Activated CD4-positive, alpha-beta T cell treated with anti-CD3 and anti-CD28 coated beads for 36 hours (primary cell): ENCODE results near the gene AMFR. TPM values are rescaled to one million over a fixed set of nuclear protein-coding genes. Genes with fewer than 3 reads are reported as not detected.
"Not testable (repeated sequence)": the region's sequence is repeated elsewhere in the genome, so short reads cannot be mapped to it uniquely, and the experiment has no call there.

Source experiments
- ATAC-seq: fragments of 200-7000 bp; cut with Tn5 transposase; one replicate; pipeline ENCODE4 v1.10.0; 2021; ENCODE audit warnings: mild to moderate bottlenecking, moderate library complexity
- CTCF ChIA-PET: fragments of 350-600 bp; sonication (Branson Sonifier 250); formaldehyde crosslinking; loops from one replicate; lab custom pipeline; 2021; ENCODE audit warnings: antibody characterized with exemption; lab: Charles Lee
- POLR2A ChIA-PET: fragments of 350-600 bp; sonication (Branson Sonifier 250); formaldehyde crosslinking; loops from one replicate; lab custom pipeline; 2021; ENCODE audit warnings: antibody characterized with exemption, inconsistent platforms; lab: Charles Lee
- DNase-seq: peaks from one replicate; pipeline ENCODE4 v3.0.0-alpha.2; 2020
- H3K27ac Mint-ChIP-seq: one replicate; pipeline ENCODE4 v1.8.0; 2021; ENCODE audit warnings: mixed read lengths
- H3K27me3 Mint-ChIP-seq: one replicate; pipeline ENCODE4 v1.8.0; 2021; ENCODE audit warnings: mixed read lengths
- H3K36me3 Mint-ChIP-seq: one replicate; pipeline ENCODE4 v1.8.0; 2021; ENCODE audit warnings: low read depth, mixed read lengths
- H3K4me1 Mint-ChIP-seq: one replicate; pipeline ENCODE4 v1.8.0; 2021; ENCODE audit warnings: mixed read lengths
- H3K4me3 Mint-ChIP-seq: one replicate; pipeline ENCODE4 v1.8.0; 2021; ENCODE audit warnings: mild to moderate bottlenecking, moderate library complexity, mixed read lengths
- H3K9me3 Mint-ChIP-seq: one replicate; pipeline ENCODE4 v1.8.0; 2021; ENCODE audit warnings: low read depth, mixed read lengths
- intact Hi-C, 2 experiments: fragments of 100-400 bp; cut with DNase I in 1 of 2; cut with micrococcal nuclease in 1 of 2; formaldehyde crosslinking; loops; one replicate each; pipeline versions ENCODE4 v1.14.2 to v1.15.1; 2022 to 2024; cut with DNase I, micrococcal nuclease
- total RNA-seq, 2 experiments: library from RNA; stranded (reverse); gene quantifications; one replicate each; pipeline ENCODE4 v1.2.3, GENCODE V29; 2021

AMFR gene
- total RNA-seq, 2 experiments from 2014 or later, result 34.0 to 48.0 TPM

GRCh38 chr16:56399047-56399446 lies 26.3 kb downstream of the AMFR start:
- DNase-seq, result no peak
- H3K27me3 Mint-ChIP-seq, result no peaks in the 10 kb centered on the region
- intact Hi-C loops, result no loop called here
- peaks cover 47% of the 10 kb centered on the region for H3K36me3 Mint-ChIP-seq
- H3K4me1 Mint-ChIP-seq, result no peaks in the 10 kb centered on the region
- POLR2A ChIA-PET, result no interaction called here
- no peak overlapping the region for H3K27ac Mint-ChIP-seq
- H3K4me3 Mint-ChIP-seq, result no peak overlapping the region
- CTCF ChIA-PET, result no interaction called here
- H3K9me3 Mint-ChIP-seq, result no peaks in the 10 kb centered on the region
- no peak for ATAC-seq

DNA sequence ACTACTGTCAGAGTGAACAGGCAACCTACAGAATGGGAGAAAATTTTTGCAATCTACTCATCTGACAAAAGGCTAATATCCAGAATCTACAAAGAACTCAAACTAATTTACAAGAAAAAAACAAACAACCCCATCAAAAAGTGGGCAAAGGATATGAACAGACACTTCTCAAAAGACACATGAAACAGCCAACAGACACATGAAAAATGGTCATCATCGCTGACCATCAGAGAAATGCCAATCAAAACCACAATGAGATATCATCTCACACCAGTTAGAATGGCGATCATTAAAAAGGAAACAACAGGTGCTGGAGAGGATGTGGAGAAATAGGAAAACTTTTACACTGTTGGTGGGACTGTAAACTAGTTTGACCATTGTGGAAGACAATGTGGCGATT lies 28.6 kb downstream of the AMFR start:
- CTCF ChIA-PET, H3K9me3 Mint-ChIP-seq, H3K4me3 Mint-ChIP-seq, H3K4me1 Mint-ChIP-seq, POLR2A ChIA-PET, H3K27ac Mint-ChIP-seq, intact Hi-C loops, ATAC-seq, H3K27me3 Mint-ChIP-seq, DNase-seq: not testable (repeated sequence)
- H3K36me3 Mint-ChIP-seq, result peaks cover 56% of the 10 kb centered on the region

DNA sequence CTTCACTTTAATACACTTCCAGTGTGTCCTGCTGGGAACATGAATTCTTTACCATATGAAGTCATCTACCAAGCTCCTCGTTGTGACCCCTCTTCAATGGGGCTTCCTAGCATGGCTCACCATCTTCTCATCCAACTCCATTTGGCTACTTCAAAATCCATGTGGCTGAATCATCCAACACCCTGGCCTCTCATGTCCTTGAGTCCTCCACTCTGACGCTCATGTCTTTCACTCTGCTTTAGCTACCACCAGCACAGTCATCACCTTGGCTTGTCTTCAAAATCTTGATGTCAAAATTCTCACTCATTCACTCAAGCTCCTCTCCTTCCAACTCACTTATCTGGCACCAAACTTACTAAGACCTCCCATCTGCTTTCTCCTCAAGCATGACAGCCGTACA lies 35.8 kb downstream of the AMFR start:
- no peaks in the 10 kb centered on the region for H3K4me1 Mint-ChIP-seq
- H3K36me3 Mint-ChIP-seq, result peaks cover 66% of the 10 kb centered on the region

GRCh38 chr16:56388209-56388608 lies 37.1 kb downstream of the AMFR start:
- Mint-ChIP-seq H3K4me1 (no peaks in the 10 kb centered on the region), H3K4me3 (no peak overlapping the region), H3K36me3 (peaks cover 72% of the 10 kb centered on the region), H3K27ac (no peak overlapping the region), H3K9me3 (peaks cover 3% of the 10 kb centered on the region), H3K27me3 (no peaks in the 10 kb centered on the region)
- ATAC-seq (no peak), DNase-seq (no peak)
- intact Hi-C loops, result no loop called here
- ChIA-PET POLR2A (no interaction called here), CTCF (interaction anchor here (0.9 to 1.0 kb wide), 2 partner anchors 9 to 69 kb away, joined by 3 read pairs; no protein-coding TSS in a partner anchor)

More for the DNA sequence above, 35.8 kb downstream of the AMFR start:
- ChIA-PET POLR2A (no interaction called here), CTCF (interaction anchor here (1.3 kb wide), 1 partner anchor 12 kb away, joined by 5 read pairs; no protein-coding TSS in a partner anchor)
- Mint-ChIP-seq H3K27me3 (no peaks in the 10 kb centered on the region), H3K4me3 (no peak overlapping the region), H3K9me3 (no peaks in the 10 kb centered on the region), H3K27ac (no peak overlapping the region)
- intact Hi-C loops, result no loop called here
- DNase-seq (no peak), ATAC-seq (no peak)

DNA sequence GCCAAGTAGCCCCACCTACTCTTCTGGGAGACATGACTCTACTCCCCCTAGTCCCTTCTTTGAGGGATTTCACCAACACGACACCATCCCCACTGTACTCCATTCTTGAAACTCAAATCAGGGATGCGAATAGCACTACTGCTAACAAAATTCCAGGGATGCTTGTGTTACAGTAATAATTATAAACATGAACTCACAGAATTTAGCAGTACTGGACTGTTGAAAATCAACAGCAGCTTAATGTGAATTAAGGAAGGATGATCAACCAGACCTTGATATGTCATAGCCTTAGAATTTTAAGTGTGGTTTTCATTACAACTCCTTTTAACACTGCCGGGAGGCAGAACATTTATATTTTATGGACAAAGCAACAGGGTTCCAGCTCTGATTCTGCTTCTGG lies 37.9 kb downstream of the AMFR start:
- H3K27ac Mint-ChIP-seq, result no peak overlapping the region
- CTCF ChIA-PET, result no interaction called here
- POLR2A ChIA-PET, result no interaction called here

GRCh38 chr16:56384074-56384721 lies 41.1 kb downstream of the AMFR start:
- Mint-ChIP-seq H3K27me3 (no peaks in the 10 kb centered on the region), H3K4me3 (no peak overlapping the region), H3K4me1 (no peaks in the 10 kb centered on the region), H3K27ac (no peak overlapping the region), H3K36me3 (peaks cover 78% of the 10 kb centered on the region), H3K9me3 (peaks cover 14% of the 10 kb centered on the region)
- DNase-seq (no peak), ATAC-seq (no peak)
- POLR2A ChIA-PET, result no interaction called here
- CTCF ChIA-PET, result interaction anchor here (1.2 kb wide), 1 partner anchor 17 kb away, joined by 4 read pairs; no protein-coding TSS in a partner anchor
- intact Hi-C loops, result no loop called here

More for the DNA sequence above, 37.9 kb downstream of the AMFR start:
- Mint-ChIP-seq H3K4me1 (no peaks in the 10 kb centered on the region), H3K36me3 (peaks cover 72% of the 10 kb centered on the region), H3K9me3 (peaks cover 6% of the 10 kb centered on the region), H3K4me3 (no peak overlapping the region), H3K27me3 (no peaks in the 10 kb centered on the region)
- no peak for ATAC-seq
- intact Hi-C loops, result no loop called here
- DNase-seq, result no peak

DNA sequence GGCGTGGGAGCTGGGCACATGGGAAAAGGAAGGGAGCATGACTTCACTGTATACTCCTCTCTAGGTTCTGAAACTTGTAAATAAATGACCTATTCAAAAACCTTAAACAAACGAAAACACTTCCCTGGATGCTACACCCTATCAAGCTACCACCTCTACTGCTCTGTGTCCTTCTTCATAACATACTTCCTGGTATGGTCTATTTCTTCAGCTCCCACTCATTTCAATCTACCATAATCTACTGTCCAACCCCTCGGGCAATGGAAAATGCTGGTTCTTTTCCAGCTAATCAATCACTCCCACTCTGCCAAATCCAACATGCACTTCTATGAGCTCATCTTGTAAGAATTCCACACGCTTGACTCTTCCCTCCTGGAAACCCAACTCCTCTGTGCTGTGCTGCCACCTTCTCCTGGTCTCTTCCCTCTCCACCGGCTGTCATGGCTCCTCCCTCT lies 42.4 kb downstream of the AMFR start:
- Mint-ChIP-seq H3K4me3 (no peak overlapping the region), H3K9me3 (peaks cover 14% of the 10 kb centered on the region), H3K27ac (no peak overlapping the region), H3K4me1 (no peaks in the 10 kb centered on the region), H3K27me3 (no peaks in the 10 kb centered on the region), H3K36me3 (peaks cover 87% of the 10 kb centered on the region)
- intact Hi-C loops, result no loop called here
- ATAC-seq (no peak), DNase-seq (no peak)
- POLR2A ChIA-PET, result no interaction called here
- CTCF ChIA-PET, result interaction anchor here (1.2 kb wide), 1 partner anchor 18 kb away, joined by 4 read pairs; no protein-coding TSS in a partner anchor

DNA sequence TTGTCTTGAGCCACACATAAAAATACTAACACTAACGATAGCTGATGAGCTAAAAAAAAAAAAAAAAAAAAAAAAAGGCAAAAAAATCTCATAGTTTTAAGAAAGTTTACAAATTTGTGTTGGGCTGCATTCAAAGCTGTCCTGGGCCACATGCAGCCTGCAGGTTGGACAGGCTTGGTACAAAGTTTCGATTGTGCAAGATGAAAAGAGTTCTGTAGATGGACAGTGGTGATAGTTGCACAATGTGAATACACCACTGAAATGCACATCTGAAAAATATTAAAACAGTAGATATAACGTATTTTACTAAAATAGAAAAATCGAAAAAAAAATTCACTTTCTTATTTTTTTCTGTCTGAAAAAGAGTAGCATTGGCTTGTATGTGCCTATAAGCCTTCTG lies 42.9 kb downstream of the AMFR start:
- ChIA-PET CTCF (no interaction called here), POLR2A (no interaction called here)
- Mint-ChIP-seq H3K4me1 (no peaks in the 10 kb centered on the region), H3K36me3 (peaks cover 84% of the 10 kb centered on the region), H3K9me3 (peaks cover 14% of the 10 kb centered on the region), H3K27me3 (no peaks in the 10 kb centered on the region), H3K4me3 (no peak overlapping the region), H3K27ac (no peak overlapping the region)
- intact Hi-C loops, result no loop called here
- DNase-seq (no peak), ATAC-seq (no peak)

DNA sequence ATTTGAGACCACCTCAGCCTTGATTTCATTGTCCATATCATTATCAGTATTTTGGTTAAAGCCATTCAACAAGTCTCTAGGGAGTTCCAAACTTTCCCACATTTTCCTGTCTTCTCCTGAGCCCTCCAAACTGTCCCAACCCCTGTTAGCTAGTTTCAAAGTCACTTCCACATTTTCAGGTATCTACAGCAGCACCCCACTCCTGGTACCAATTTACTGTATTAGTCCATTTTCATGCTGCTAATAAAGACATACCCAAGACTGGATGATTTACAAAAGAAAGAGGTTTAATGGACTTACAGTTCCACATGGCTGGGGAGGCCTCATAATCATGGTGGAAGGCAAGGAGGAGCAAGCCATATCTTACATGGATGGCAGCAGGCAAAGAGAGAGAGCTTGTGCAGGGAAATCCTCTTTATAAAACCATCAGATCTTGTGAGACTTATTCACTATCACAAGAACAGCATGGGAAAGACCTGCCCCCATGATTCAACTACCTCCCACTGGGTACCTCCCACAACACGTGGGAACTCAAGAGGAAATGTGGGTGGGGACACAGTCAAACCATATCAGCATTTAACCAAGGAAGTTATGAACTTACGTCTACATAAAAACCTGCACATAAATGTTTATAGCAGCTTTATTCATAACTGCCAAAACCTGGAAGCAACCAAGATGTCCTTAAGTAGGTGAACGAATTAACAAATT lies 44.4 kb downstream of the AMFR start:
- H3K27me3 Mint-ChIP-seq, H3K27ac Mint-ChIP-seq, H3K4me1 Mint-ChIP-seq, intact Hi-C loops, ATAC-seq, H3K4me3 Mint-ChIP-seq, DNase-seq: not testable (repeated sequence)
- Mint-ChIP-seq H3K36me3 (peaks cover 76% of the 10 kb centered on the region), H3K9me3 (peaks cover 14% of the 10 kb centered on the region)
- ChIA-PET POLR2A (interaction anchor here (0.6 kb wide), 1 partner anchor 187 kb away, joined by 3 read pairs; no protein-coding TSS in a partner anchor), CTCF (interaction anchor here (0.9 kb wide), 1 partner anchor 18 kb away, joined by 3 read pairs; no protein-coding TSS in a partner anchor)

GRCh38 chr16:56379044-56379443 lies 46.3 kb downstream of the AMFR start:
- H3K27me3 Mint-ChIP-seq, ATAC-seq, POLR2A ChIA-PET, H3K4me1 Mint-ChIP-seq, H3K27ac Mint-ChIP-seq, DNase-seq, H3K4me3 Mint-ChIP-seq, intact Hi-C loops: not testable (repeated sequence)
- Mint-ChIP-seq H3K36me3 (peaks cover 67% of the 10 kb centered on the region), H3K9me3 (peaks cover 14% of the 10 kb centered on the region)
- CTCF ChIA-PET, result interaction anchor here (0.8 to 1.3 kb wide), 3 partner anchors 9 to 16 kb away, joined by 3 read pairs; no protein-coding TSS in a partner anchor

- H3K4me1 Mint-ChIP-seq, result peaks cover 24% of the 10 kb centered on the region
- ATAC-seq, POLR2A ChIA-PET, H3K9me3 Mint-ChIP-seq, H3K4me3 Mint-ChIP-seq, DNase-seq, intact Hi-C loops, H3K27me3 Mint-ChIP-seq, CTCF ChIA-PET, H3K27ac Mint-ChIP-seq: not testable (repeated sequence)
- peaks cover 39% of the 10 kb centered on the region for H3K36me3 Mint-ChIP-seq
These were observed 49.6 kb downstream of the AMFR start for GRCh38 chr16:56375792-56376191.
